Cardiac fibroblast (primary cell): Measurements from ENCODE around the gene KRTAP19-2.
"Not testable (repeated sequence)": the region's sequence is repeated elsewhere in the genome, so short reads cannot be mapped to it uniquely, and the experiment has no call there.

Source experiments
- DNase-seq, 2 donors: peaks; one replicate each; pipeline versions ENCODE4 v3.0.0 to v3.0.0-alpha.2; 2010; ENCODE audit warnings: low read depth in 2 of 2
- H3K4me3 ChIP-seq, 2 donors: replicated peaks in 1 of 2; 1 replicate in 1 of 2; 2 replicates in 1 of 2; pipeline ENCODE4 v1.5.1; 2011; ENCODE audit warnings: low read depth in 2 of 2, low read length in 2 of 2, mild to moderate bottlenecking in 2 of 2, moderate library complexity in 1 of 2
- CTCF ChIP-seq: IDR thresholded peaks from one replicate; pipeline ENCODE4 v1.5.1; 2011; ENCODE audit warnings: low read depth, mild to moderate bottlenecking, low read length, inconsistent platforms

The KRTAP19-2 gene

GRCh38 chr21:30487336-30487735 is at the start of gene KRTAP19-2:
Gene KRTAP19-2 (minus strand): TSS chr21:30487436. CDS start chr21:30487348, 88 bp downstream.
- DNase-seq: no peak
- TF ChIP-seq CTCF: no peak
- H3K4me3 ChIP-seq: no peak within 1 kb of the TSS

GRCh38 chr21:30518876-30519275 is 31.6 kb upstream of the KRTAP19-2 start:
- TF ChIP-seq CTCF: no peak
- no peak overlapping the region for H3K4me3 ChIP-seq
- no peak for DNase-seq

- no peak for TF ChIP-seq CTCF
- no peak for DNase-seq
- H3K4me3 ChIP-seq: no peak overlapping the region
Observed at GRCh38 chr21:30515681-30516080, 28.4 kb upstream of the KRTAP19-2 start.

GRCh38 chr21:30505621-30506205 is 18.5 kb upstream of the KRTAP19-2 start:
- DNase-seq, H3K4me3 ChIP-seq: not testable (repeated sequence)

- no peak for DNase-seq
- H3K4me3 ChIP-seq: no peak within 1 kb of the TSS
- TF ChIP-seq CTCF: no peak
Observed at GRCh38 chr21:30502041-30502440, 14.8 kb upstream of the KRTAP19-2 start, which contains the start of gene KRTAP19-5. Gene KRTAP19-5 (minus strand): TSS chr21:30502141. CDS start chr21:30502090, 51 bp downstream.

GRCh38 chr21:30497065-30497464 is 9.8 kb upstream of the KRTAP19-2 start, which contains the start of gene KRTAP19-4:
Gene KRTAP19-4 (minus strand): TSS chr21:30497165. CDS start chr21:30497110, 55 bp downstream.
- DNase-seq: no peak
- H3K4me3 ChIP-seq: no peak within 1 kb of the TSS
- no peak for TF ChIP-seq CTCF

GRCh38 chr21:30491963-30492428 is 4.8 kb upstream of the KRTAP19-2 start, which contains the start of gene KRTAP19-3:
Gene KRTAP19-3 (minus strand): TSS chr21:30492013. CDS start chr21:30491957, 56 bp downstream.
- no peak for DNase-seq
- H3K4me3 ChIP-seq: no peak within 1 kb of the TSS
- no peak for TF ChIP-seq CTCF
